ENCODE results near the gene DTX3. TPM values are rescaled to one million over a fixed set of nuclear protein-coding genes. Genes with fewer than 3 reads are reported as not detected.

The DTX3 gene
- total RNA-seq, 4 donors from 2014 or later: 10.4 to 19.0 (median 12.1) TPM

DNA sequence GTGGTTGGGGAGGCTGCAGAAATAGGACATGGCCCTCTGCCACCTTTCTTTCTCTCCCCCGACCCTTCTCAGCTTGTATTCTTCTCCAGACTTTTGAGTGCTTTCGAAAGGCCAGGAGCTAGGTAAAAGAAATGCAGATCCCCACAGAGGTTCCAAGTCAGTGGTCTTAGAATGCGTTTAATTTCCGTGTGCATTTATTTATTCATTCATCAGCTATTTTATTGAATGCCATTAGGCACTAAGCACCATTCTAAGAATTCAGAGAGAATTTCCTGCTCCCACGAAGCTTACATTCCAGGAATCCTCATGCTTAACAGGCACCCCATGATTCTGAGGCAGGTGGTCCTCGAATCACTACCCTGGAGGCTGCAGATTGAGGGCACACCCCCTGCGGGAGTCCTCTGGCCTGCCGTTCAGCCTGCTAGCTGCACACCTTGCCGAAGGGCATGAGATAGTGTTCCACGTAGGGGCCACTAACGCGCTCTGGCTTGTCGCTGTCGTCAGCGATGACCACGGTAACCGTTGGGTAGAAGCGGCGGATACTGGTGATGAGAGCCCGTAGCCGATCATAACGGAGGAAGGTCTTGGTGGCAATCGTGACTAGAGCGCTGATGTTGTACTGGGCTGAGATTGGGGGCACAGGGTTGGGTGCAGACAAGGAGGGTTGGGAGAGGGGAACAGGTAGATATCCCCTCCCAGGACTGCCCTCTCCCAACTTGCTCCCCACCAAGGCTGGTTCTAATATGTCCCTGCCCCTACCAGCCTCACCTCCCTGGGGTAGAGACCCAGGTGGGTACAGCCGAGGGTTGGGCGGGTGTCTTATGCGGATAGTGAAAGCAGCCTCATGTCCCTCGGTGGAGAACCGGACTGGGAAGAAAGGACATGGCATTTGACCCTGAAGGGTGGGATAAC is 23.9 kb downstream of the DTX3 start:
- peaks cover 92% of the 10 kb centered on the region for H3K27me3 ChIP-seq
- WGBS: 72% methylated on average over 28 of the region's 29 CpGs
- H3K4me1 ChIP-seq: peaks cover 29% of the 10 kb centered on the region
- TF ChIP-seq EP300 (IDR thresholded peaks at IDR 0.05) (no peak), POLR2AphosphoS5 (IDR thresholded peaks at IDR 0.05) (no peak), POLR2A (IDR thresholded peaks at IDR 0.05) (no peak)
- TF ChIP-seq, protein P1, sequence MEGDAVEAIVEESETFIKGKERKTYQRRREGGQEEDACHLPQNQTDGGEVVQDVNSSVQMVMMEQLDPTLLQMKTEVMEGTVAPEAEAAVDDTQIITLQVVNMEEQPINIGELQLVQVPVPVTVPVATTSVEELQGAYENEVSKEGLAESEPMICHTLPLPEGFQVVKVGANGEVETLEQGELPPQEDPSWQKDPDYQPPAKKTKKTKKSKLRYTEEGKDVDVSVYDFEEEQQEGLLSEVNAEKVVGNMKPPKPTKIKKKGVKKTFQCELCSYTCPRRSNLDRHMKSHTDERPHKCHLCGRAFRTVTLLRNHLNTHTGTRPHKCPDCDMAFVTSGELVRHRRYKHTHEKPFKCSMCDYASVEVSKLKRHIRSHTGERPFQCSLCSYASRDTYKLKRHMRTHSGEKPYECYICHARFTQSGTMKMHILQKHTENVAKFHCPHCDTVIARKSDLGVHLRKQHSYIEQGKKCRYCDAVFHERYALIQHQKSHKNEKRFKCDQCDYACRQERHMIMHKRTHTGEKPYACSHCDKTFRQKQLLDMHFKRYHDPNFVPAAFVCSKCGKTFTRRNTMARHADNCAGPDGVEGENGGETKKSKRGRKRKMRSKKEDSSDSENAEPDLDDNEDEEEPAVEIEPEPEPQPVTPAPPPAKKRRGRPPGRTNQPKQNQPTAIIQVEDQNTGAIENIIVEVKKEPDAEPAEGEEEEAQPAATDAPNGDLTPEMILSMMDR (IDR thresholded peaks at IDR 0.05): no peak
- H3K27ac ChIP-seq: no peak overlapping the region
- H3K4me3 ChIP-seq: no peak overlapping the region
- no peaks in the 10 kb centered on the region for H3K9me3 ChIP-seq
- peak in 1 of 2 donors; percentile 76 for DNase-seq (ENCODE audit: low spot score in 2 of 2)
- no peaks in the 10 kb centered on the region for H3K36me3 ChIP-seq

DNA sequence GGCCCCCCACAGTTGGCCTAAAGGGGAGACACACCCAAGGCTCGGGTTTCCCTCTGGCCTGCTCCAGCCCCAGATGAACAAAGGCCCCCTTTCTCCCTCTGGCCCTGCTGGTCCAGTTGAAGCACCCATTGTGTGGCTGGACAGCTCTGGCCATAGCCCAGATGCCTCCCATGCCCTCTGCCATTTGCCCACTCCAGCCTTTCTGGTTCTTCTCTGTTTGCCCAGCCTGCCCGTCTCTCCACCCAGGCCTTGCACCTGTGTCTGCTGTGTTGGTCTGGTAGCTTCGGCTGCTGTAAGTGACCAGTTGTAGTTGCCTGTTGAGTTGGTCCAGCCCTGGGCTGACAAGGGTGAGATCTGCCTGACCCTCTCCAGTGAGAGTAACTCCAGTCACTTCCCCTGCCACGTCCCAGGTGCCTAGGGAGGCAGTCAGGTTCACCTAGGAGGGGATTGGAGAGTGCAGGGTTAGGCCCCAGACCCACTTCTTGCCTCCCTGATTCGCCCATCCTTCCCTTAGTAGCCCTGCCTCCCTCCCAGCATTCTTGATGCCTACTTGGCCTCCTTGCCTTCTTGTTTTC is 25.4 kb downstream of the DTX3 start:
- H3K9me3 ChIP-seq: no peaks in the 10 kb centered on the region
- no peak overlapping the region for H3K4me3 ChIP-seq
- peak in 1 of 2 donors; percentile 72 for DNase-seq (ENCODE audit: low spot score in 2 of 2)
- H3K27me3 ChIP-seq: peaks cover 85% of the 10 kb centered on the region
- WGBS: 79% methylated on average over 5 of the region's 5 CpGs
- no peaks in the 10 kb centered on the region for H3K36me3 ChIP-seq
- H3K4me1 ChIP-seq: peaks cover 29% of the 10 kb centered on the region
- TF ChIP-seq, protein P1 (IDR thresholded peaks at IDR 0.05): no peak
- TF ChIP-seq EP300 (IDR thresholded peaks at IDR 0.05) (no peak), POLR2AphosphoS5 (IDR thresholded peaks at IDR 0.05) (no peak), POLR2A (IDR thresholded peaks at IDR 0.05) (no peak)
- no peak overlapping the region for H3K27ac ChIP-seq

DNA sequence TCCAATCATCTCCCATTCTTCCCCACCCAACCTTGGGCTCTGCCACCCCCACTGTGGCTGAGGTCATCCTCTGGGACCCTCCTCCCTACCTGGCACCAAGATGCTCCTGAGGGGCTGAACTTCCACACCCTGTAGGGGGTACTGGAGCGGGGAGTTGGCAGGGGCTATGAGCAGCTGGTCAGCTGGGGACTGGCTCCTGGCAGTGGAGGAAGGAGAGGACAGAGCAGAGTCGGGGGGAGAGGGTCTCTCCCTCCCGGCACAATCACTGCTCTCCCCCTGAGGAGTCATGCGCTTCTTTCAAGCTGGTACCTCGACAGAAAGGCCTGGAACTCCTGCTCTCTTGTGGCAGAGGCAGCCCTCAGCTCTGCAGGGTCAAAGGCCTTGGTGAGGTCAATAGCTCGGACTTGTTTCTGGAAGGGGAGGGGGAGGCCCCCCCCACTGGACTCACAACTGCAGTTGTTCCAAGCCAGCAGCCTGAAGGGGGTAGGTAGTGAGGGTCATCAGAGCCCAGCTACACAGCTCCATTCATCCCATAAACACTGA is 26.3 kb downstream of the DTX3 start:
- 63% methylated on average over 5 of the region's 6 CpGs for WGBS
- DNase-seq (ENCODE audit: low spot score in 2 of 2): peak in 1 of 2 donors; percentile 50
- Histone ChIP-seq H3K4me3 (no peak overlapping the region), H3K27ac (no peak overlapping the region), H3K4me1 (peaks cover 29% of the 10 kb centered on the region), H3K27me3 (peaks cover 82% of the 10 kb centered on the region), H3K9me3 (no peaks in the 10 kb centered on the region), H3K36me3 (no peaks in the 10 kb centered on the region)
- TF ChIP-seq, protein P1 (IDR thresholded peaks at IDR 0.05): no peak
- TF ChIP-seq POLR2AphosphoS5 (IDR thresholded peaks at IDR 0.05) (no peak), POLR2A (IDR thresholded peaks at IDR 0.05) (no peak), EP300 (IDR thresholded peaks at IDR 0.05) (no peak)

DNA sequence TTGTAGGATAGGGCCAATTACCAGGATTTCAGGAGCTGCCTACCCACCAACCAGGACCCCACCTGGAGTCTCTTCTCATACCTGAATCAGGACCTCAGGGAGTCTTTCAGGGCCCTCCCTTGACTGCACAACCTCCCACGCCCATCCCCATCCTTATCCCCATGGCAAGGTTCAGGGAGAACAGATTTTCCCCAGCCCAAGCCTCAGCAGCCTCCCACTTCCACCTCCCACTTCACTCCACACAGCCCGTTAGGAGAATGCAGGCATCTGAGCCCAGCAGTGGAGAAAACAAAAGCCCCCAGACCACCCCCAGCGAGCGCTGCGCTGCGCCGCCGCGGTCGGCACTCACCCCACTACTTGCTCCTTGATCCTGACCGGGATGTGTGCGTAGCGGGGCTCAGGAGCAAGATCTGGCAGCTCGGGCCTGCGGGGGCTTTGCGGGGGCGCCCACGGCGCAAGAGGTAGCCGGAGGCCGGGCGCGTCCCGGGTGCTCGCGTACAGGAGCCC is 27.0 kb downstream of the DTX3 start:
- H3K4me3 ChIP-seq: peak overlapping the region; percentile 57
- DNase-seq (ENCODE audit: low spot score in 2 of 2): peak in 1 of 2 donors; percentile 60
- 24% methylated on average over 6 of the region's 26 CpGs for WGBS
- H3K27ac ChIP-seq: no peak overlapping the region
- peaks cover 79% of the 10 kb centered on the region for H3K27me3 ChIP-seq
- H3K36me3 ChIP-seq: no peaks in the 10 kb centered on the region
- H3K9me3 ChIP-seq: no peaks in the 10 kb centered on the region
- TF ChIP-seq POLR2A (IDR thresholded peaks at IDR 0.05): no peak
- TF ChIP-seq, protein P1 (IDR thresholded peaks at IDR 0.05): no peak
- no peak for TF ChIP-seq EP300 (IDR thresholded peaks at IDR 0.05)
- no peak for TF ChIP-seq POLR2AphosphoS5 (IDR thresholded peaks at IDR 0.05)
- peaks cover 29% of the 10 kb centered on the region for H3K4me1 ChIP-seq
